HG03575 (cell line): ENCODE data around the gene EDNRB.

ENCODE experiments used
- ATAC-seq: cut with Tn5 transposase; IDR thresholded peaks from one replicate; pipeline ENCODE4 v1.9.1; 2021; ENCODE audit not compliant: unreplicated experiment, insufficient number of reproducible peaks, low FRiP score; ENCODE audit errors: extremely low read depth

EDNRB gene

DNA sequence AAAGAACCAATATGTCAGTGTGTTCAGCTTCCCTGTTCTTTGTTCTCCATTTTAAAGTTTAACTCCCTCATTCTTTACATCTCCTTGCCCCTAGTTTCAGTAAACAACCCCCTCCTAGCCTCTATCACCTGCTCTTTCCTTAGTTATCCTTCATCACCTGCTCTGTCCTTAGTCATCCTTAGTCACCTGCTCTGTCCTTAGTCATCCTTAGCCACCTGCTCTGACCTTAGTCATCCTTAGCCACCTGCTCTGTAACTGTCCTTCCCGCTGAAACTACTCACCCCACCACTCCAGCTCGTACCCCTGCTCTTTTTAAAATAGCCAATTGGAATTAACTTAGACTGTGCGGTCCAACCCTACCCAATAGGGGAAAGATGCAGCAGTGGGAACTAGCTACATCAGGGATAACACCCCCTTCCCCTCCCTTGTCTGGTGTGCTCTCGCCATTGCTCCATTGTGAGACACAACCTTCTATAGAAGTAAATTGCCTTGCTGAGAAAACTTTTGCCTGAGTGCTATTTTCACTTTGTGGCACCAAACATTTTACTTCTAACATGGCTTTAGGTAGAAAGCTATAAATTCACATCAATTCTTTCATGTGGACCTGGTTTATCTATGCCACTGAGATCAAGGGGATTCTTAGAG, 16.2 kb downstream of the EDNRB start:
- ATAC-seq, result no peak

DNA sequence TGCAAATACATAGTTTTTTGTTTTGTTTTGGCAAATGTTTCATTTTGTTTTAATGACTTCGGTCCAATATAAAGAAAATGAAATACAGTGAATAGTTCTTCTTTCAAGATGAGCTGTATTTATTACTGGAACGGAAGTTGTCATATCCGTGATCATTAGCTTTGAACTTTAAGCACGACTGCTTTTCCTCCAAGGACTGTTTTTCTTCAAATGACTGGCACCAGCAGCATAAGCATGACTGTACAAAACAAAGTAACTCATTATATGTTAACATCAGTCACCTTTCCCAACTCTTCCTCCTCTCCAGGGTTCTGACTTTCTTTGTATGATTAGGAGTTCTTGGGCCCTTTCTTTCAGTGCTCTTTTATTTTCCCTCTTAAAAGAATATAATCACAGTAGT, 20.5 kb downstream of the EDNRB start:
- ATAC-seq, result peak; percentile 95

DNA sequence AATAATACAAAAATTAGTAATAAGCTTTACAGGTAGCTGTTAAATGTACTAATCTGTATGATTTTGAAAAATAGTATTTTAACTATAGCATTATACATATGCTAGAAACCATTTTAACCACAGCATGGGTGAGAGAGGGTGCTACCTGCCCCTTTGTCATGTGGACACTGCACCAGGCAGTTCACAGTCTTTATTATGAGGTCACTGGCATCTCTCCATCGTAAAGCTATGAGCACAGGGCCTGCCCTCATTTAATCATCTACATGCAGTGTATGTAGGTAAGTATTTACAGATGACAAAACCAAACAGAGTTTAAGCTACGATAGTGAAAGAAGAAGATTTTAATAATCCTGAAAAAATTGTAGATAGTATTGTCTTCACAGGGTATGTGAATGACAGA, 21.7 kb downstream of the EDNRB start:
- ATAC-seq, result no peak

DNA sequence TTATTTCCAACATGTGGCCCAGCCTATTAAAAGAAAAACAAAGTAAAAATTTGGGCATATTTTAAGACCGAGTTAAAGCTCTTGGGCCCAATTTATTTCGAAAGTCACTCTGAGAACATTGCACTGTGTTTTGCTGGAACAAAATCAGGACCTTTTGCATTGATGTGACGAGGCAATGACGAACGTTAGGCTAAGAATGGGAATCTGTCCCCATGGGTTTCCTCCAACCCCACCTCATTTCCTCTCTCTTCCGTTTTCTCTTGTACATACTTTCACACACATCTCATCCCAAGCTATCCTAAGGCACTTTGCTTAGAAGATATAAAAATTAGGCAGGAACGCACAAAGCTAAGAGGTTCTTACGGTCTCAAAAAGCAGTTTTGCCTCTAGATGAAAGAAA, 22.1 kb downstream of the EDNRB start:
- ATAC-seq, result no peak

DNA sequence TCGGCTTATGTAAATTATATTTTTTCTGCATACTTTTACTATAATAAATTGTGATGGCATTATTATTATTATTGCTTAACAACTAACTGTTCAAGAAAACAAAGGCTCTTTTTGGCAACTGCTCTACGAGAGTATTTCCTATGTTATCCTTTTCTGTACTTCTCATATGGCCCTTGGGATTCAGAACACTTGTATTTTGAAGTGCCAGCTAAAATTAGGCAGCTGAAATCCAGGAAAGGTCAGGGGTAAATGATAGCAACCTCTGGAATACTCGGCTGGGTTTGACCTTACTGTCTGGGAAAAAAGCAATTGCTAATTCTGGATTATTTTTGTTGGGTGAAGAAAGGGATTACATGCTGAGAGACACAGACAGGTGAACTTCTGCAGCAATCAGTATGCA, 23.9 kb downstream of the EDNRB start:
- ATAC-seq, result no peak

DNA sequence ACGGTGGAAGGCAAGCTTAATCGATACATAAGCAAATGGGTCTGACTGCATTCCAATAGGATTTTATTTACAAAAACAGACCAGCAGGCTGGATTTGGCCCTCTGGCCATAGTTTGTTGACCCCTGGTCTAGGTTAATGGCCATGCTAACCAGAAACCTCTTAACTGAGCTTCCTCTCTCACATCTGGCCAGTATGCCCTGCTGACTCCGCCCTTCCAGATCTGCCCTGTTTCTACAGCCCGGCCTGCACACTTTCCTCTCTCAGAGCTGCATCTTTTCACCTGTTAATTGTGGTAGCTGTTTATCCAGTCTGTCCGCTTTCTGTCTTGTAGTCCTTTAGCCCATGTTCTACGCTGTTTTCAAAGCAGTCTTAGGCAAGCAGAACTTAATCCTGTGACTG, 25.6 kb downstream of the EDNRB start:
- ATAC-seq, result no peak

DNA sequence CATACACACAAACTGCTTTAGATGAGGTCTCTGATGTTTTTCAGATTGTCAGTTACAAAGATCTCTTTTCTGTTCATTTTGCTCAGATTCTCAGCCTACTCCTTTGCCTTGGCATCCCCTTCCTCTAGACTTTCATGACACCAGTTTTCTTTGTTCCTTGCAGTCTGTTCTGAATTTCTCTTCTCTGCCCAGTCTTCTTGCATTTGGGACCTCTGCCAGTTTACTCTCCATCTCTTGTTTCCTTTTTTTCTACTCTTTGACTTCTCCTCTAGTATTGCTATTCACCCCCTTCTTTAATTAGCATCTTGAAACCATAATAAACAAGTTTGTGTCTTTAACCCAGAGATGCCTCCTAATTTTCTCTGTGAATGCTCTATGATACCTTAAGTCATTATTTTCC, 26.1 kb downstream of the EDNRB start:
- ATAC-seq, result no peak

DNA sequence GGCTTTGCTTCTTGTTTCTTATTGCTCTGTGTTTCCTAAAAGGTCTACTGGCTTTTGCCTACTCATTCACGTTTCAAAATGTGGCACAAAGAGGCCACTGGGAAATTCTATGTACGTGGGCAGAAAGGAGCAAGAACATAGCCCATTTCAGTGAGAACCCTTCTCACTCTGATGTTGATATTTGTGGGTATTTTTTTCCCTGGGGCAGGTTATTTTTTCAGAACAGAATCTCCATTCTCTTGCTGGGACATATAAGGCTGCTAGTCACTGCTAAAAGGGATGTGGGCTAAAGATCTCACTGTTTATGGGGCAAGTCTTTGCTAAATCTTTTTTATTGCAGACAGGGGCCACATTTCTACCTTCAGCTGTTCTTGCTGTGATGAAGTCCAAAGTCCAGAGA, 27.1 kb downstream of the EDNRB start:
- ATAC-seq, result no peak

DNA sequence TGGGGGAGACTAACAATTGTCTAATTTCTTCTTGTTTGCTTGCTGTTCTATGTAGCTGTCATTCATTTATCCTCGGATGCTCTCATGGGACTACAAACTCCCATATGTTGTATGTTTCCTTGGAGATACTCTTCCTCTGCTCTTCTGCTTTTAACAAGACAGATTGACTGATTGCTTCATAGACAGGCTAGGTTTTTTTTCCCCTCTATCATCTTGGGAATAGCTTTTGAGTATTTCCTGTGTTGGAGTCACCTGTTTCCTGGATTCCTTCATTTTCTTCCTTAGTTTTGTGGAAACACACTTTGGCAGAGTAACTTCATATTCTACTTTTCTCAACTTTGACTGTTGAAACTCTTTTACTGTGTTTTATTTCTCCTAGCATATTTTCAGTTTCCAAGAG, 27.6 kb downstream of the EDNRB start:
- ATAC-seq, result no peak

DNA sequence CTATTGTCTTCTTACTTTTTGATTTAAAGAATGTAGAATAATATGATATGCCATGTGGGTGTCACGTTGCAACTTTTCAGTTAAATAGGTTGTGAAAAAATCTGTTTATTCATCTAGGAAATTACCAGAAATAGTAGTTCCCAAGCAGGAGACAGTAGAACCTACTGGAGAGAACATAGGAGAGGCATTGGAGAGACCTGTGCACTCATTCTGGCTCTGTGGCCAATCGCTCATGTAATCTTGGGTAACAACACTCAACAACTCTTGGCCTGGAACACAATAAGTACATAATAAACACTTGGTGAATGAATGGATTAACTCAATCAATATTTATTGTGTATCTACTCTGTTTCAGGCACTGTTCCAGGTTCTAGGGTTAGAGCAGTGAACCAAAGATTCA, 35.3 kb downstream of the EDNRB start:
- no peak for ATAC-seq

DNA sequence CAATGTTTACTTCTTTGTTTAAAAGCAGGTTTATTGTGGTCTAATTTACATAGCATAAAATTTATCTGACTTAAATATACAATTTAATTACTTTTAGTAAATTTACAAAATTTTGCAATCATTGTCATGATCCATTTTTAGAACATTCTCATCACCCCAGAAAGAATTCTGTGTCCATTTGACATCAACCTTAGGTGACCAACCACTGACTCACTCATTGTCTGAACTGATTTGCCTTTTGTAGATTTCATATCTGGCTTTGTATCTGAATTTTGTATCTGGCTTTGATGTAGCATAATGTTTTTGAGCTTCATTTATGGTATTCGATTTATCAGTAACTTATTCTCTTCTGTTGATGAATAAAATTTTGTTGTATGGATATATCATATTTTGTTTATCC, 40.4 kb downstream of the EDNRB start:
- no peak for ATAC-seq

DNA sequence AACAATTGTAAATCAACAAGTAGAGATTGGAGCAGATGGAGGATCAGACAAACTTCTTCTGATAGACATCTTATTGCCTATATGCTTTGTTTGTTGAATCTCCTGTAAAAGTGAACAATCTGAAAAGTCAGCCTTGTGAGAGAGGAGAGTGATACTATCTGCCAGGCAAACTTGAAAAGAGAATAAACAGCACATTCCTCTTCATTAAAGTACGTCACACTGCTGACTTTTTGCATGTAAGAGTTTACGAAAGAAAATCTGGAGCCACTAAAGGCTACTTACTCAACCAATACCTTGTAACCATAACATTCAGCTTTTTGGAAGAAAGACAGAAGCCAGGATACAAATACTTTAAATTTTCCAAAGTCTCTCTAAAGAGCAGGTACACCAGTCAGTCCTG, 42.5 kb downstream of the EDNRB start:
- no peak for ATAC-seq

DNA sequence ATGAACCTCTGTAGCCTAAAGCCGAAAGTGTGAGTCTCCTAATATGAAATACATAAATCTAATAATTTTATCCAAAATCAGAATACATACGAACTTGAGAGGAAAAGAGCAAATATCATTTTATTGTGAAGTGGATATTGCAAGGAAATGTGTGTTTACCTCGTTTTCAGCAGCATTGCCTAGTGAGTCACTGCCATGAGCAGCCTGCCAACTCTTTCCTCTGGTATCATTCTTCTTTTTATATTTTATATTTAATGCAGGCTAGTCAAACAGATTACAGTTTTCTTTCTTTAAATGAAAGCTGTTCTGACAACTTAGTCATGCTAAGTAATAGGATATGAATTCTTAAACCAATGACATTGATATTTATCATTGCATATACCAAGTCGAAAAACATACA, 44.2 kb downstream of the EDNRB start:
- no peak for ATAC-seq

DNA sequence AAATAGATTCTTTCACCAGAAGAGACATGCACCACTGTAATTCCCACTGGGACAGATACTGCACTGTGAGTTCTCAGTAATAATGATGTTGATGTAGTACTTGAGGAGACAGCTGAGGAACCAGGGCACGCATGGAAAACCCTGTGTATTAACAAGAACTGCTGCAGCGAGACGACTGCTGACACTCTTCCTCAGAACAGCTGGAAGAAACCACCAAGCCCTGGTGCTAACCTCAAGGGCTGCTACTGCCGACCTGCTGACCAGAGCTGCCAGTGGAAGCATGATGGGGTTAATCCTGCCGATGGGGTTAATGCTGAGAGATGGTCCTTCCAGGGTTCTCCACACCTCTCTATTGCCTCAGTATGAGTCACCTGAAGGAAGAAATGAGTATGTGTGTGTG, 45.6 kb downstream of the EDNRB start:
- ATAC-seq, result no peak

DNA sequence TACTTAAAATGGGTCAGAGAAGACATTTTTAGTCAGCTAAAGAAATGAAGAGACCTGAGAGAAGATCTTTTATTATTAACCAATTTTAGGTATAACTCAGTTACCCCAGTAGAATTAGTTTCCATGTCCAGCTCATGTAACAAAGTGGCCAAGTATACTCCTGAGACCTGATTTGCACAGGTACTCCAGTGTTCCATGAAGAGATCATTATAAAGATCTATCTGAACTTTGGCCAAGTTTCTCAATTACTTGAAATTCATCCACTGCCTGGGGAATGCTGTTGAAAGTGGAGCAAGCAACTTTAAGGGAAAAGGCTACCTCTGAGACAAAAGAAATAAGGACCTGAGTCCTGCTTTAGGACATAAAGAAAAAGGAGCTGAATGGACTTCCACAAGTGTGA, 47.0 kb downstream of the EDNRB start:
- no peak for ATAC-seq

DNA sequence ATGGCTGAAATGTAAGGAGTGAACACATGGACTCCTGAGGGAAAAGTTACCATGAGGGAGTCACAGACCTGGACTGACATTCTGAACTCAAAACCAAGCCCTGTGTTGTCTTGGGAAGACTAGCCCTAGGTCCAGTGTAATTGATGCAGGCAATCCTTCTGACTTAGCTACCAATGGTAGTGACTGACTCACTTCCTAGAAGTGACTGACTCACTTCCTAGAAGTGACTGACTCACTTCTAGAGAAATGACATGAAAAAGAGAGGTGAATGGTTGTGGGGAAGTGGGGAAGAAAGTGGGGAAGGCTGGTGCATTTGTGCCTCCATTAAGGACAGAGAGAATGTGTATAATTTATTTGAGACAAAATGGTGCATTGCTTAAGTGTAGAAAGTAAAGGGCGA, 49.9 kb downstream of the EDNRB start:
- no peak for ATAC-seq

DNA sequence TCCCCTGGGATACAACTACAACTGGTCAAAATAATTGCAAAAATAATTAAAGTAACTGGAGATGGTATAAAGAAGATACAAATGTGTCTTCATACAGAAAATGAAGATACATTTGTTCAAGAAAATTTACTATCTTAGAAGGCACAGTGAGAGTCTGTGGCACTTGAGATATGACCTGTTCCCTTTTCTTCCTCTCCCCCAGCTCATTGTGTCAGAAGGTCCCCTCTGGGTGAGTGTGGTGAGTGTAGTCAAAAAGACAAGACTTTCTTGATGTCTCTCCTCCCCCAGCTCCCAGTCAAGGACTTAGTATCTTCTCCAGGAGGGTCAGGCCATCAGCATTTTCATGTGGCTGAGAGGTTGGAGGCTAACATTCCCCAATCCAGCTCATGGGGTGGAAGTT, 51.7 kb downstream of the EDNRB start:
- ATAC-seq, result no peak

DNA sequence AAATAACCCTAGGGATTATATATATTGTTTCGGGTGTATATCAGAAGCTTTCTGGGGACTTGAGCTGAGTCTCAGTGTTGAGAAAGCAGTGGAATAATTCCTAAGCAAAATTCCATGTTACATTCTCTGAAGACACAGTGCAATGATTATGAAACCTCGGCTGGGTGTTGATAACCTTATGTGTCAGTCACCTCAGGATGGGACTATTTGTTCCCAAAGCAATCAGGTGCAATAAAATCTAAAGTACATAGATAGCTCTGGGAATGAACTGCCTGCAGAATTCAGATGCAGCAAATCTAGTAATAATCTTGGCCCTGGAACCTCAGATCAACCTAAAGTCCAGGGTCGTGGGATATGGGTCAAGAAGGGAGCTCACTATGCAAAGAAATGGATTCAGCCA, 53.0 kb downstream of the EDNRB start:
- ATAC-seq, result no peak

DNA sequence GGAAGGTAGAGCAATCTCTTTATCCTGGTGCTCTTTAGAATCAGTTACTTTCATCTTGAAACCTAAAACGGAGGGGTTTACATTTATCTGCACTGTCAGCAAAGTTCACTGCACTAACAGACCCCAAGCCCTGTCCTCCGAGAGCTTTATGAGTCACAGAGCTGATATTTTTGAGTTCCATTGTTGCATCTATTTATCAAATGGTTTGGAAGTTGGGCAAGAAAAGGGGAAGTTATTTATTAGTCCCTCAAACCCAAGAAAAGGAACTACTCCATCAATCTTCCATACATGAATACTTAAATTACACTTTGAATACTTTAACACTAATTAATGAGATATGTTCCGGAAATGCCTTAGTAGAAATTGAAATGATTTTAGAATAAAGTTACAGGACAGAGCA, 55.5 kb downstream of the EDNRB start:
- ATAC-seq, result no peak

DNA sequence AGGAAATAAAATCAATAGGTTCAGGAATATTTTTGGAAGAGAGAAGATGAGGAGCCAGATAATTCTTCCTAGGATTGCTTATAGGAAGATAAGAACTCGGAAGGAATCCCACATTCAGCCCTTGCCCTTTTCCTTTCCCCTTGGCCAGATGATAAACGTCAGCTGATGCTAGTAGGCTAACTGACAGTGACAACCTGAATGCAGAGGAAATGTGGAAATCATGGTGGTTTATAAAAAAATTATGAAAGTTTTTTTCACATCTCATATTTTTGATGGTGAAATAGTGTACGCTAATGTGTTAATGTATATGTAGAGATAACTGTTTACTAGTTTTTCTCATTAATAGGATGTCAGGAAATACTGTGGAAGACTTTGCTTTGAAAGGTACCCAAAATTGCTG, 56.9 kb downstream of the EDNRB start:
- ATAC-seq, result no peak

DNA sequence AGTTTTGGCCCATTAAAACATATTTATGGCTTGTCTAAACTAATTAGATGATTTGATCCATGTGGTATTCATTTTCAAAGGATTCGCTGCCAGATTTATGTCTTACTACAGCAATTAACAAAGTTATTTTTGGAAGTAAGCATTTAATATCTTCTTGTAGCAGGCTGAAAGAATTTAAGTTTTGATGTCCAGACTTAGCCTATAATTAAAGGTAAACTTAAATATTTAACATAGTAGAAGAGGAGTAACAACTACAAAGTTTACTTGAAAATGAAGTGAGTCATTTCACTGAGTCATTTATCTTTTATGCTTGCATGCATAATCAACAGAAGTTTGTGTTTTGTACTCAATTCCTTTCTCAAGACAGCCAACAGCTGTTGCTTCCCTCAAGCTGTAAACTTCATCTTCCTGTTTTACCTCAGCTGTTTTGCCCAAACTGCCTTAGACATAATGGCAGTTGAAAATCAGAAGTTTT, 58.1 kb downstream of the EDNRB start:
- ATAC-seq, result no peak
